NB4 (cell line): Measurements from ENCODE around the gene PHKB.

ENCODE experiments used
- MYC ChIP-seq: IDR thresholded peaks from 2 replicates; pipeline ENCODE4 v1.6.1; 2011; ENCODE audit warnings: low read depth, low read length
- POLR2A ChIP-seq: IDR thresholded peaks from 2 replicates; pipeline ENCODE4 v1.6.1; 2011; ENCODE audit warnings: mild to moderate bottlenecking; ENCODE audit not compliant: insufficient read length; ENCODE audit errors: extremely low read depth
- TF ChIP-seq, protein P1 (sequence below): IDR thresholded peaks from one replicate; pipeline ENCODE4 v1.5.1; 2012; ENCODE audit warnings: low read depth, low read length
- TF ChIP-seq, protein P2 (sequence below): IDR thresholded peaks from 2 replicates; pipeline ENCODE4 v1.6.1; 2011; ENCODE audit warnings: low read depth, low read length

DNA sequence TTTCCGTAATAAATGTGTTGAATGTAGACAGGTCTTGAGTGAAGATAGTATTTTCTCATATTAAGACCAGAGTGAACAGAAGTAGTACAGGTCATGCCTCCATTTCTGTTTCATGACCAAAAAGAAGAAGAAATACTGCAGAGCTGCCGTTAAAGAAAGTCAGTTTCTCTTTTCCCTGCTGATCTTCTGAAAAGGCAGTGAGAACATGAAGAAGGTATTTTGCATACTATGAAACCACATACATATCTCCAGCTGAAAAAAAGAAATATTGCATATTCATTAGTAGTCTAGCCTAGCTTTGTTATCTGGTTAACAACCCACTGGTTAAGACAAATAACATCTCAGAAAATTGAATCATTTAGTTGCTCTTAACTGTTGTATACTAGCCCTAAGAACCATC, 138.4 kb downstream of the PHKB start:
- no peak for TF ChIP-seq POLR2A
- TF ChIP-seq, protein P1, sequence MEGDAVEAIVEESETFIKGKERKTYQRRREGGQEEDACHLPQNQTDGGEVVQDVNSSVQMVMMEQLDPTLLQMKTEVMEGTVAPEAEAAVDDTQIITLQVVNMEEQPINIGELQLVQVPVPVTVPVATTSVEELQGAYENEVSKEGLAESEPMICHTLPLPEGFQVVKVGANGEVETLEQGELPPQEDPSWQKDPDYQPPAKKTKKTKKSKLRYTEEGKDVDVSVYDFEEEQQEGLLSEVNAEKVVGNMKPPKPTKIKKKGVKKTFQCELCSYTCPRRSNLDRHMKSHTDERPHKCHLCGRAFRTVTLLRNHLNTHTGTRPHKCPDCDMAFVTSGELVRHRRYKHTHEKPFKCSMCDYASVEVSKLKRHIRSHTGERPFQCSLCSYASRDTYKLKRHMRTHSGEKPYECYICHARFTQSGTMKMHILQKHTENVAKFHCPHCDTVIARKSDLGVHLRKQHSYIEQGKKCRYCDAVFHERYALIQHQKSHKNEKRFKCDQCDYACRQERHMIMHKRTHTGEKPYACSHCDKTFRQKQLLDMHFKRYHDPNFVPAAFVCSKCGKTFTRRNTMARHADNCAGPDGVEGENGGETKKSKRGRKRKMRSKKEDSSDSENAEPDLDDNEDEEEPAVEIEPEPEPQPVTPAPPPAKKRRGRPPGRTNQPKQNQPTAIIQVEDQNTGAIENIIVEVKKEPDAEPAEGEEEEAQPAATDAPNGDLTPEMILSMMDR: no peak
- TF ChIP-seq, protein P2, sequence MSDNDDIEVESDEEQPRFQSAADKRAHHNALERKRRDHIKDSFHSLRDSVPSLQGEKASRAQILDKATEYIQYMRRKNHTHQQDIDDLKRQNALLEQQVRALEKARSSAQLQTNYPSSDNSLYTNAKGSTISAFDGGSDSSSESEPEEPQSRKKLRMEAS: no peak
- TF ChIP-seq MYC: no peak
